Prostate gland (tissue), 2 donors: ENCODE measurements around the gene ZNF77.

Experiments used
- CTCF ChIP-seq, 4 experiments: fragments of 200-600 bp in 2 of 4; fragments of 450-650 bp in 2 of 4; sonication (generic) in 2 of 4; IDR thresholded peaks; 1 replicate in 3 of 4; 2 replicates in 1 of 4; pipeline ENCODE4 v1.5.1; 2016 to 2019; ENCODE audit warnings: antibody characterized with exemption in 4 of 4, mild to moderate bottlenecking in 2 of 4, moderate library complexity in 2 of 4
- POLR2A ChIP-seq: fragments of 450-650 bp; IDR thresholded peaks from one replicate; pipeline ENCODE4 v1.6.1; 2016; ENCODE audit warnings: antibody characterized with exemption, mild to moderate bottlenecking
- POLR2AphosphoS5 ChIP-seq: sonication (generic); formaldehyde crosslinking; IDR thresholded peaks from one replicate; pipeline ENCODE4 v1.6.1; 2017; ENCODE audit warnings: antibody characterized with exemption

- no peak for TF ChIP-seq CTCF (IDR thresholded peaks at IDR 0.05)
- no peak for TF ChIP-seq POLR2AphosphoS5
- TF ChIP-seq POLR2A, result no peak
These were observed 43.8 kb upstream of the ZNF77 start for GRCh38 chr19:2988568-2988967.
